ENCODE measurements around the gene MORN3. TPM values are rescaled to one million over a fixed set of nuclear protein-coding genes. Genes with fewer than 3 reads are reported as not detected.

The MORN3 gene
- total RNA-seq, 1 experiment from 2014 or later, result 0.76 TPM

DNA sequence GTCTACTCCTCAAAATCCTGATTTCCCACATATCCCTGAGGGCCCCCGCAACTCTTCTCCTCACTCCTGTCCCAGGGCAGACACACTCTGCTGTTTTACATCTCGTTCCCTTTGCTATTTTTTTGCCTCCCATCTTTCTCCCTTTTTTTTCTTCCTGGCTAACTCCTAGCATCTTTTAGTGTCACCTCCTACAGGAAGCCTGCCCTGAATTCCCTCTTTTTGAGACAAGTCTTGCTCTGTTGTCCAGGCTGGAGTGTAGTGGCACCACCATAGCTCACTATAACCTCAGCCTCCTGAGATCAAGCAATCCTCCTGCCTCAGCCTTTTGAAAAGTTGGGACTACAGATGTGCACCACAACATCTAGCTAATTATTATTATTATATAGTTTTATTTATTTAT lies 13.3 kb downstream of the MORN3 start:
- Mint-ChIP-seq H3K36me3 (ENCODE audit: insufficient read depth, unreplicated experiment) (peaks cover 4% of the 10 kb centered on the region), H3K4me1 (ENCODE audit: low read depth, unreplicated experiment) (peaks cover 9% of the 10 kb centered on the region), H3K9me3 (ENCODE audit: low read depth, unreplicated experiment) (no peaks in the 10 kb centered on the region), H3K4me3 (ENCODE audit: low read depth, unreplicated experiment) (no peak overlapping the region), H3K27ac (ENCODE audit: unreplicated experiment) (no peak overlapping the region), H3K27me3 (ENCODE audit: unreplicated experiment) (no peaks in the 10 kb centered on the region)
- intact Hi-C loops (cut with micrococcal nuclease; ENCODE audit: unreplicated experiment), result no loop called here
- no TSS peak for BruUV-seq (replicated peaks)
- TF ChIP-seq, protein P1, sequence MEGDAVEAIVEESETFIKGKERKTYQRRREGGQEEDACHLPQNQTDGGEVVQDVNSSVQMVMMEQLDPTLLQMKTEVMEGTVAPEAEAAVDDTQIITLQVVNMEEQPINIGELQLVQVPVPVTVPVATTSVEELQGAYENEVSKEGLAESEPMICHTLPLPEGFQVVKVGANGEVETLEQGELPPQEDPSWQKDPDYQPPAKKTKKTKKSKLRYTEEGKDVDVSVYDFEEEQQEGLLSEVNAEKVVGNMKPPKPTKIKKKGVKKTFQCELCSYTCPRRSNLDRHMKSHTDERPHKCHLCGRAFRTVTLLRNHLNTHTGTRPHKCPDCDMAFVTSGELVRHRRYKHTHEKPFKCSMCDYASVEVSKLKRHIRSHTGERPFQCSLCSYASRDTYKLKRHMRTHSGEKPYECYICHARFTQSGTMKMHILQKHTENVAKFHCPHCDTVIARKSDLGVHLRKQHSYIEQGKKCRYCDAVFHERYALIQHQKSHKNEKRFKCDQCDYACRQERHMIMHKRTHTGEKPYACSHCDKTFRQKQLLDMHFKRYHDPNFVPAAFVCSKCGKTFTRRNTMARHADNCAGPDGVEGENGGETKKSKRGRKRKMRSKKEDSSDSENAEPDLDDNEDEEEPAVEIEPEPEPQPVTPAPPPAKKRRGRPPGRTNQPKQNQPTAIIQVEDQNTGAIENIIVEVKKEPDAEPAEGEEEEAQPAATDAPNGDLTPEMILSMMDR (IDR thresholded peaks at IDR 0.05; ENCODE audit: unreplicated experiment), result no peak
- CTCF ChIA-PET, result interaction anchor here (0.7 kb wide), 1 partner anchor 149 kb away, joined by 3 read pairs; no protein-coding TSS in a partner anchor
- no peak for DNase-seq

DNA sequence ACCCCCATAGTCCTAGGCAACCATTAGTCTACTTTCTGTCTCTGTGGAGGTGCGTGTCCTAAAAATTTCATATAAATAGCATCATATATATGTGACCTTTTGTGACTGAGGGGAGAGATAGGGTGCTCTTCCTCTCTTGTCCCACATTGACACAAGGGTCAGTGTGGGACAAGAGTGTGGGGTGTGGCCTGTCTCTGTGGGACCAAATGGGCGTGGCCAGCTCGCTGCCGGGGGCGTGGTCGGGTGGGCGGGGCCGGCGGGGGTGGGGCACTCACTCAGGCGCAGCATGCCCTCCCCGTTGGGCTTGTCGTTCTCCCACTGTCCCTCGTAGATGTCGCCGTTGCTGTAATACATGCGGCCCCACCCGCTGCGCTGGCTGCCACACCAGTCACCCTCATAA lies 15.5 kb downstream of the MORN3 start:
- intact Hi-C loops (cut with micrococcal nuclease; ENCODE audit: unreplicated experiment), result no loop called here
- H3K27me3 Mint-ChIP-seq (ENCODE audit: unreplicated experiment), result no peaks in the 10 kb centered on the region
- H3K36me3 Mint-ChIP-seq (ENCODE audit: insufficient read depth, unreplicated experiment), result peaks cover 4% of the 10 kb centered on the region
- TF ChIP-seq, protein P1 (IDR thresholded peaks at IDR 0.05; ENCODE audit: unreplicated experiment), result no peak
- no TSS peak for BruUV-seq (replicated peaks)
- CTCF ChIA-PET, result interaction anchor here (0.6 kb wide), 1 partner anchor 123 kb away, joined by 3 read pairs; no protein-coding TSS in a partner anchor
- peaks cover 4% of the 10 kb centered on the region for H3K4me1 Mint-ChIP-seq (ENCODE audit: low read depth, unreplicated experiment)
- no peak overlapping the region for H3K27ac Mint-ChIP-seq (ENCODE audit: unreplicated experiment)
- no peak overlapping the region for H3K4me3 Mint-ChIP-seq (ENCODE audit: low read depth, unreplicated experiment)
- no peak for DNase-seq
- H3K9me3 Mint-ChIP-seq (ENCODE audit: low read depth, unreplicated experiment), result no peaks in the 10 kb centered on the region

DNA sequence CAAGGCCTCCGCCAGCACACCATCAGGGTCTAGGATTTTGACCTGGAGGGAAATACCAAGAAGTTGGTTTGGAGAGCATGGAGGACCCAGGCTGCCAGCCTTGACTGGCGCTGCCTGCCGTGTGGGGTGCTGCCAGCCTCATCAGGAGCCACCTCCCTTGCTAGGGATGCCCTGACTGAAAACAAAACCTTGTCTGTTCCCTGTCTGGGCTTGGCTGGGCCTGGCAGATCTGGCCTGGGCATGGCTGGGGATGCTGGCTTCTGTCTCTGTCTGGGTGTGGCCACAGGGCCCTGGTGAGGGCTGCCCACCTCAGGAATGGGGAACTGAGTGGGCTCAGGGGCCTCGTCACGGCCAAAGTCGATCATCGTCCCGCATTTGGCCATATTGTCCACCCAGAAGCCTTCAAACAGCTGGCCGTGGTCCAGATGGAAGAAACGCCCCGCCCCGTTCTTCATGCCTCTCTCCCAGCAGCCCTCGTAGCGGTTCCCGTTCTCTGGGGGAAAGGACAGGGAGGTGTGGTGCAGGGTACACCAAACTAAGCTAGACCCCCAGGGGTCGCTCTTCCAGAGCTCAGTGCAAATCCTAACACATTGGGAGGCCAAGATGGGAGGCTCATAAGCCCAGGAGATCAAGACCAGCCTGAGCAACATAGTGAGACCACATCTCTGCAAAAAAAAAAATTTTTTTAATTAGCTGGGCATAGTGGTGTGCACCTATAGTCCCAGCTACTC lies 16.5 kb downstream of the MORN3 start:
- CTCF ChIA-PET, result interaction anchor here (0.6 kb wide), 1 partner anchor 39 kb away, joined by 5 read pairs; no protein-coding TSS in a partner anchor
- intact Hi-C loops (cut with micrococcal nuclease; ENCODE audit: unreplicated experiment), result no loop called here
- no peak overlapping the region for H3K27ac Mint-ChIP-seq (ENCODE audit: unreplicated experiment)
- no TSS peak for BruUV-seq (replicated peaks)
- H3K27me3 Mint-ChIP-seq (ENCODE audit: unreplicated experiment), result no peaks in the 10 kb centered on the region
- no peak overlapping the region for H3K4me3 Mint-ChIP-seq (ENCODE audit: low read depth, unreplicated experiment)
- no peaks in the 10 kb centered on the region for H3K9me3 Mint-ChIP-seq (ENCODE audit: low read depth, unreplicated experiment)
- DNase-seq, result no peak
- peaks cover 4% of the 10 kb centered on the region for H3K36me3 Mint-ChIP-seq (ENCODE audit: insufficient read depth, unreplicated experiment)
- H3K4me1 Mint-ChIP-seq (ENCODE audit: low read depth, unreplicated experiment), result no peaks in the 10 kb centered on the region
- TF ChIP-seq, protein P1 (IDR thresholded peaks at IDR 0.05; ENCODE audit: unreplicated experiment), result no peak

DNA sequence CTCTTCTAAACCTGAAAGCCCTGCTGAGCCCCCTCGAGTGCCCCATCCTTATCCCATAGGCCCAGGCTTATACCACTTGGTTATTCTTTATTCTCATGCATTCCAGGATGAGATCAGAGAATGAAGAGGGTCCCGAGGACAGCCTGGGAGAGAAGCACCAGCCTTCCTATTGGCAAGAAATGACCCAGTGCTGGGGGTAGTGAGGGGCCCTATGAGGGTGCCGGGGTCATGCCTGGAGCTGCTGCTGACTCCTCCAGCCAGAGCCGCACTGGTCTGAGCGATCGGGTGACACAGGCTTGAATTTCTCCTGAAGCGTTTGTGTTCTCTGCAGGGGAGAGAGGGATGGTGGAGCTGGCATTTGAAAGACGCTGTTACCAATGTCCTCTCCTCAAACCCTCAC lies 18.1 kb downstream of the MORN3 start:
- Mint-ChIP-seq H3K4me1 (ENCODE audit: low read depth, unreplicated experiment) (no peaks in the 10 kb centered on the region), H3K9me3 (ENCODE audit: low read depth, unreplicated experiment) (no peaks in the 10 kb centered on the region), H3K27ac (ENCODE audit: unreplicated experiment) (no peak overlapping the region), H3K36me3 (ENCODE audit: insufficient read depth, unreplicated experiment) (peaks cover 4% of the 10 kb centered on the region), H3K27me3 (ENCODE audit: unreplicated experiment) (no peaks in the 10 kb centered on the region), H3K4me3 (ENCODE audit: low read depth, unreplicated experiment) (no peak overlapping the region)
- DNase-seq, result no peak
- TF ChIP-seq, protein P1 (IDR thresholded peaks at IDR 0.05; ENCODE audit: unreplicated experiment), result no peak
- BruUV-seq (replicated peaks), result no TSS peak
- intact Hi-C loops (cut with micrococcal nuclease; ENCODE audit: unreplicated experiment), result no loop called here
- CTCF ChIA-PET, result interaction anchor here (1.0 to 1.7 kb wide), 2 partner anchors 23 to 24 kb away, joined by 4 to 5 read pairs; no protein-coding TSS in a partner anchor

All from Calu3 (cell line).